GM12878 (cell line): ENCODE data around the gene CCDC9B.

Source experiments
- TCF12 ChIP-seq: IDR thresholded peaks from 2 replicates; pipeline ENCODE4 v1.6.1; 2011; ENCODE audit warnings: low read depth, mild to moderate bottlenecking, low read length
- TF ChIP-seq, protein P1 (sequence below), 3 experiments: IDR thresholded peaks in 2 of 3; conservative IDR thresholded peaks in 1 of 3; 2 replicates each; pipeline ENCODE4 v1.5.1; 2011; ENCODE audit warnings: low read depth in 3 of 3, low read length in 3 of 3, mild to moderate bottlenecking in 3 of 3, control low read depth in 2 of 3, moderate library complexity in 2 of 3, inconsistent platforms in 1 of 3, mixed read lengths in 1 of 3; ENCODE audit not compliant: control insufficient read depth in 2 of 3, insufficient read depth in 1 of 3; ENCODE audit errors: extremely low read depth in 1 of 3

DNA sequence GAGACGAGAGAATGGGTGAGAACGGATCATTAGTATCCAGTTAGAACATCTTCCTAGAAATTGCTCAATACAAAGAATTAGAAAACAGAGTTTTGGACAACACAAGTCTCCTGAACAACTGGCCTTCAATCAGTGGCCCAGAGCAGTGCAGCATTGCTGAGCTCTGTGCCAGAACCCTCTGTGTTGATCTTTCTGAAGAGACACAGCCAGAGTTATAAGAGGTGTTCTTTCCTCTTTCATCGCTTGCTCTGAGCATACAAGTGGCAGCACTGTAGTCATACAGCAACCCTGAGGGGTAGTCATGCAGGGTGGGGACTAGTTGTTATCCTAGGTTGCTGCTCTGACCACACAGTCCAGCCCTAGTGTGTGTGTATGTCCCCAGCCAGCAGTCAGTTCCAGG, 45.7 kb upstream of the CCDC9B start:
- no peak for TF ChIP-seq TCF12
- TF ChIP-seq, protein P1, sequence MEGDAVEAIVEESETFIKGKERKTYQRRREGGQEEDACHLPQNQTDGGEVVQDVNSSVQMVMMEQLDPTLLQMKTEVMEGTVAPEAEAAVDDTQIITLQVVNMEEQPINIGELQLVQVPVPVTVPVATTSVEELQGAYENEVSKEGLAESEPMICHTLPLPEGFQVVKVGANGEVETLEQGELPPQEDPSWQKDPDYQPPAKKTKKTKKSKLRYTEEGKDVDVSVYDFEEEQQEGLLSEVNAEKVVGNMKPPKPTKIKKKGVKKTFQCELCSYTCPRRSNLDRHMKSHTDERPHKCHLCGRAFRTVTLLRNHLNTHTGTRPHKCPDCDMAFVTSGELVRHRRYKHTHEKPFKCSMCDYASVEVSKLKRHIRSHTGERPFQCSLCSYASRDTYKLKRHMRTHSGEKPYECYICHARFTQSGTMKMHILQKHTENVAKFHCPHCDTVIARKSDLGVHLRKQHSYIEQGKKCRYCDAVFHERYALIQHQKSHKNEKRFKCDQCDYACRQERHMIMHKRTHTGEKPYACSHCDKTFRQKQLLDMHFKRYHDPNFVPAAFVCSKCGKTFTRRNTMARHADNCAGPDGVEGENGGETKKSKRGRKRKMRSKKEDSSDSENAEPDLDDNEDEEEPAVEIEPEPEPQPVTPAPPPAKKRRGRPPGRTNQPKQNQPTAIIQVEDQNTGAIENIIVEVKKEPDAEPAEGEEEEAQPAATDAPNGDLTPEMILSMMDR (IDR thresholded peaks at IDR 0.05 in 2 of 3, conservative IDR thresholded peaks at IDR 0.05 in 1 of 3; ENCODE audit: control insufficient read depth in 2 of 3, extremely low read depth in 1 of 3, insufficient read depth in 1 of 3, low read depth in 3 of 3, low read length in 3 of 3), result no peak
